HepG2 (cell line): Measurements from ENCODE around the gene TFEB. TPM values are rescaled to one million over a fixed set of nuclear protein-coding genes. Genes with fewer than 3 reads are reported as not detected.
A peak's percentile ranks its signal among the peaks of the same experiment; 100 is the strongest.

Source experiments
- ATAC-seq: fragments of 200-7000 bp; cut with Tn5 transposase; 3 replicates; pipeline ENCODE4 v1.9.1; 2020; ENCODE audit warnings: mild to moderate bottlenecking, moderate library complexity
- BruUV-seq: library from RNA; stranded (reverse); fragments of 400-500 nt; replicated peaks from 2 replicates; lab custom pipeline; 2021; lab: Mats Ljungman, UMichigan
- CTCF ChIA-PET: fragments of 300-600 bp; formaldehyde crosslinking; extraction: SDS; loops from one replicate; lab custom pipeline; 2021; ENCODE audit warnings: low total read pairs, inconsistent platforms, low intra/inter-chr PET ratio; lab: Yijun Ruan, JAX
- POLR2A ChIA-PET: fragments of 350-600 bp; sonication (Branson Sonifier 250); formaldehyde crosslinking; loops from one replicate; lab custom pipeline; 2020; ENCODE audit warnings: antibody characterized with exemption, inconsistent platforms; lab: Yijun Ruan, JAX
- DNase-seq: peaks from one replicate; pipeline ENCODE4 v3.0.0-alpha.2; 2015; ENCODE audit warnings: low spot score
- FAIRE-seq: peaks from 3 replicates; lab custom pipeline; 2011; peaks lifted over from hg19 to GRCh38; lab: Jason Lieb, UNC
- H2AFZ ChIP-seq: one replicate; pipeline ENCODE4 v1.6.1; 2011; ENCODE audit warnings: low read length, inconsistent platforms
- H3K27ac ChIP-seq: fragments of 300-600 bp; 3 replicates; pipeline ENCODE4 v1.8.0; 2011; ENCODE audit warnings: mixed run types, mild to moderate bottlenecking, mixed read lengths, low read length, inconsistent platforms; ENCODE audit not compliant: insufficient read depth; ENCODE audit errors: extremely low read length
- H3K27me3 ChIP-seq, 2 experiments: fragments of 200-600 bp in 1 of 2; 2 replicates in 1 of 2; 3 replicates in 1 of 2; pipeline versions ENCODE4 v1.6.0 to v1.8.0; 2011; ENCODE audit warnings: low read length in 2 of 2, mild to moderate bottlenecking in 2 of 2, moderate library complexity in 2 of 2, inconsistent platforms in 1 of 2; ENCODE audit not compliant: insufficient read depth in 2 of 2, control insufficient read depth in 1 of 2
- H3K36me3 ChIP-seq, 2 experiments: fragments of 200-600 bp in 1 of 2; replicated peaks in 1 of 2; 2 replicates in 1 of 2; 3 replicates in 1 of 2; pipeline versions ENCODE4 v1.5.1 to v1.8.0; 2011; ENCODE audit warnings: low read length in 2 of 2, inconsistent platforms in 1 of 2; ENCODE audit not compliant: insufficient read depth in 2 of 2, control insufficient read depth in 1 of 2
- H3K4me1 ChIP-seq: 2 replicates; pipeline ENCODE4 v1.5.1; 2012; ENCODE audit warnings: low read length, inconsistent platforms; ENCODE audit not compliant: insufficient read depth
- H3K4me2 ChIP-seq: 2 replicates; pipeline ENCODE4 v1.6.0; 2011; ENCODE audit warnings: low read depth, low read length, inconsistent platforms
- H3K4me3 ChIP-seq, 3 experiments: fragments of 200-600 bp in 1 of 3; sonication (generic), shearing (Covaris generic) in 1 of 3; replicated peaks in 1 of 3; 2 replicates each; pipeline ENCODE4 v1.5.1; 2011 to 2016; ENCODE audit warnings: low read length in 3 of 3, inconsistent platforms in 2 of 3, low read depth in 2 of 3, mild to moderate bottlenecking in 2 of 3, control low read depth in 1 of 3, mixed read lengths in 1 of 3; ENCODE audit not compliant: insufficient read depth in 1 of 3
- H3K79me2 ChIP-seq: one replicate; pipeline ENCODE4 v1.6.1; 2011; ENCODE audit warnings: low read length, inconsistent platforms; ENCODE audit not compliant: insufficient read depth
- H3K9ac ChIP-seq: 2 replicates; pipeline ENCODE4 v1.6.0; 2011; ENCODE audit warnings: mild to moderate bottlenecking, low read depth, low read length, inconsistent platforms; ENCODE audit not compliant: insufficient read depth
- H3K9me3 ChIP-seq: 2 replicates; pipeline ENCODE4 v1.5.1; 2012; ENCODE audit warnings: mild to moderate bottlenecking, low read length
- H4K20me1 ChIP-seq: 2 replicates; pipeline ENCODE4 v1.6.0; 2011; ENCODE audit warnings: inconsistent platforms, mild to moderate bottlenecking, low read length, moderate library complexity; ENCODE audit not compliant: insufficient read depth
- AGO1 ChIP-seq: fragments of 200-400 bp; formaldehyde crosslinking; IDR thresholded peaks from 2 replicates; pipeline ENCODE4 v1.6.1; 2017; ENCODE audit warnings: mild to moderate bottlenecking, low read depth, low read length, moderate library complexity; ENCODE audit not compliant: poor library complexity, severe bottlenecking
- FOSL2 ChIP-seq: sonication (generic); formaldehyde crosslinking; IDR thresholded peaks from 2 replicates; pipeline ENCODE4 v1.4.0; 2020; ENCODE audit warnings: missing genetic modification reagents
- HDAC2 ChIP-seq: sonication (generic); formaldehyde crosslinking; IDR thresholded peaks from 2 replicates; pipeline ENCODE4 v1.4.0; 2020; ENCODE audit warnings: missing genetic modification reagents
- NRL ChIP-seq: sonication (generic); formaldehyde crosslinking; IDR thresholded peaks from 2 replicates; pipeline ENCODE4 v1.5.0; 2020; ENCODE audit warnings: missing genetic modification reagents, mild to moderate bottlenecking, moderate library complexity, borderline replicate concordance
- POLR2G ChIP-seq: fragments of 200-400 bp; formaldehyde crosslinking; IDR thresholded peaks from 2 replicates; pipeline ENCODE4 v1.6.1; 2018; ENCODE audit warnings: mild to moderate bottlenecking, low read depth, low read length, moderate library complexity
- RBFOX2 ChIP-seq: fragments of 200-400 bp; formaldehyde crosslinking; IDR thresholded peaks from 2 replicates; pipeline ENCODE4 v1.6.1; 2017; ENCODE audit warnings: low read depth, mild to moderate bottlenecking, low read length
- RORA ChIP-seq: sonication (generic); formaldehyde crosslinking; IDR thresholded peaks from 2 replicates; pipeline ENCODE4 v1.5.0; 2020; ENCODE audit warnings: mild to moderate bottlenecking, missing genetic modification reagents, moderate library complexity
- TAF1 ChIP-seq: sonication (generic); formaldehyde crosslinking; IDR thresholded peaks from 2 replicates; pipeline ENCODE4 v1.4.0; 2020; ENCODE audit warnings: missing genetic modification reagents
- TEF ChIP-seq: sonication (generic); formaldehyde crosslinking; IDR thresholded peaks from 2 replicates; pipeline ENCODE4 v1.5.0; 2020; ENCODE audit warnings: missing genetic modification reagents
- THAP11 ChIP-seq: IDR thresholded peaks from 2 replicates; pipeline ENCODE4 v1.6.1; 2016; ENCODE audit warnings: missing biosample characterization, missing genetic modification reagents
- ZBTB38 ChIP-seq: sonication (generic); formaldehyde crosslinking; IDR thresholded peaks from 2 replicates; pipeline ENCODE4 v1.5.1; 2020; ENCODE audit warnings: mild to moderate bottlenecking, missing genetic modification reagents
- ZBTB39 ChIP-seq: sonication (generic); formaldehyde crosslinking; IDR thresholded peaks from 2 replicates; pipeline ENCODE4 v1.5.0; 2020; ENCODE audit warnings: missing genetic modification reagents
- ZNF343 ChIP-seq: sonication (generic); formaldehyde crosslinking; IDR thresholded peaks from 2 replicates; pipeline ENCODE4 v1.4.0; 2020; ENCODE audit warnings: mild to moderate bottlenecking, missing genetic modification reagents
- ZNF687 ChIP-seq: sonication (generic); formaldehyde crosslinking; IDR thresholded peaks from 2 replicates; pipeline ENCODE4 v1.5.1; 2020; ENCODE audit warnings: mild to moderate bottlenecking, missing genetic modification reagents, moderate library complexity
- ZNF800 ChIP-seq: sonication (generic); formaldehyde crosslinking; IDR thresholded peaks from 2 replicates; pipeline ENCODE4 v1.4.0; 2020; ENCODE audit warnings: missing genetic modification reagents
- ZNF891 ChIP-seq: sonication (generic); formaldehyde crosslinking; IDR thresholded peaks from 2 replicates; pipeline ENCODE4 v1.5.0; 2020; ENCODE audit warnings: mild to moderate bottlenecking, missing genetic modification reagents
- WGBS: methylation state at CpG from one replicate; pipeline ENCODE4 v1.1.6; 2017; ENCODE audit warnings: low lambda C conversion rate; 5-methylcytosine and 5-hydroxymethylcytosine counted together
- in situ Hi-C: cut with HindIII; loops from 2 replicates; pipeline ENCODE4 v1.10.0; 2017; ENCODE audit warnings: low pct_unique_long_range_greater_than_20kb; ENCODE audit not compliant: extremely low pct_ligation_motif_present
- intact Hi-C: fragments of 100-400 bp; cut with micrococcal nuclease; formaldehyde crosslinking; loops from one replicate; pipeline ENCODE4 v1.10.0; 2022; ENCODE audit not compliant: unreplicated experiment
- polyA plus RNA-seq, 8 experiments: library from polyadenylated mRNA; depleted of rRNA in 3 of 8; stranded (reverse) in 7 of 8; unstranded in 1 of 8; fragments of >200 nt; fragmentation: Illumina TruSeq in 4 of 8; extraction: Trizol in 4 of 8; gene quantifications; 2 replicates each; pipeline versions ENCODE4 v1.2.1 to v1.2.3, GENCODE V29; 2011 to 2016; ENCODE audit warnings: low read depth in 4 of 8, missing spikeins in 1 of 8, mixed read lengths in 1 of 8; ENCODE audit not compliant: insufficient read depth in 1 of 8
- total RNA-seq, 5 experiments: library from RNA; depleted of rRNA; stranded (reverse); fragments of >200 nt; fragmentation: Illumina TruSeq; extraction: Trizol; gene quantifications; 2 replicates each; pipeline ENCODE4 v1.2.3, GENCODE V29; 2016; ENCODE audit warnings: low read depth in 1 of 5

The TFEB gene
- total and polyA plus RNA-seq, 2 of the 13 experiments (the other 11 are each of a cell fraction or from before 2014, with no cell fraction given): 13.3 to 18.7 TPM

DNA sequence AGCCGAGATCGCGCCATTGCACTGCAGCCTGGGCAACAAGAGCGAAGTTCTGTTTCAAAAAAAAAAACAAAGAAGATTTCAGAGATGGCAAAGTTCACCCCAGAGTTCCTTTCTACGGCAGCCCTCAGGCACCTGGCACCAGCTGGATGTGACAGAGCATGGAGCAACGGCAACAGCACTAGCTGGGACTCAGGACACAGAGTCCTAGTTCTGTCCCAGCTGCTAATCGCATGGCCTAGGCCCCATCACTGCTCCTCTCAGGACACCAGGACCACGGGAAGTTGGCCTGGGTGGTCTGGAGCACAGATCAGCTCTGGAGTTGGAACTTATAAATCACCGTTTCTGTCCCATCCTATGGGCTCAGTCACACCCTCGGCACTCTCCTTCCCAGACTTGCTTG lies 10.7 kb upstream of the TFEB start:
- CTCF ChIA-PET: no interaction called here
- no peak for ATAC-seq
- Histone ChIP-seq H3K9me3 (no peaks in the 10 kb centered on the region), H3K79me2 (no peaks in the 10 kb centered on the region), H3K4me3 (peak overlapping the region in 1 of 3 experiments; percentile 24; a peak in 1 of 6 replicates), H3K27me3 (no peaks in the 10 kb centered on the region), H2AFZ (no peak overlapping the region), H4K20me1 (no peaks in the 10 kb centered on the region), H3K36me3 (no peaks in the 10 kb centered on the region), H3K4me2 (peak overlapping the region; percentile 88), H3K4me1 (peaks cover 86% of the 10 kb centered on the region), H3K27ac (peak overlapping the region; percentile 91), H3K9ac (peak overlapping the region; percentile 74)
- no peak for DNase-seq
- POLR2A ChIA-PET: interaction anchor here (0.7 to 7.2 kb wide), 5 partner anchors 11 to 391 kb away, joined by 3 to 120 read pairs (median 5); partner anchors contain the start of genes TFEB and TOMM6
- BruUV-seq: no TSS peak
- in situ Hi-C loops: no loop called here
- intact Hi-C loops: no loop called here
- WGBS: 85% methylated on average over 10 of the region's 10 CpGs
- FAIRE-seq: no peak
- 0 out of 2 replicates have a peak, but pooled peaks have one; percentile 36 for TF ChIP-seq POLR2G
- TF ChIP-seq FOSL2 (CRISPR knock-in tag): 0 out of 2 replicates have a peak, but pooled peaks have one; percentile 1
- peak; percentile 47; the same call in 1 of the 2 replicates for TF ChIP-seq RBFOX2
- TF ChIP-seq ZNF891: 0 out of 2 replicates have a peak, but pooled peaks have one; percentile 45
- TF ChIP-seq TAF1: peak; percentile 14; the same call in 1 of the 2 replicates
- TF ChIP-seq ZBTB39 (CRISPR knock-in tag): no peak
- TF ChIP-seq HDAC2 (CRISPR knock-in tag): 0 out of 2 replicates have a peak, but pooled peaks have one; percentile 18
- TF ChIP-seq THAP11: no peak
- peak; percentile 48; the same call in 1 of the 2 replicates for TF ChIP-seq ZNF687 (CRISPR knock-in tag)
- 0 out of 2 replicates have a peak, but pooled peaks have one; percentile 25 for TF ChIP-seq NRL (CRISPR knock-in tag)
- TF ChIP-seq ZNF343 (CRISPR knock-in tag): no peak
- no peak for TF ChIP-seq AGO1
- no peak for TF ChIP-seq ZNF800 (CRISPR knock-in tag)
- no peak for TF ChIP-seq RORA (CRISPR knock-in tag)
- TF ChIP-seq TEF: no peak
- TF ChIP-seq ZBTB38 (CRISPR knock-in tag): peak; percentile 97
